ENCODE measurements around the gene LHX1.

LHX1 gene

GRCh38 chr17:36942631-36943125 is 5.4 kb downstream of the LHX1 start:
- TF ChIP-seq CTCF (IDR thresholded peaks at IDR 0.05; ENCODE audit: low read depth, low read length, missing control alignments): no peak
- no peak for DNase-seq (ENCODE audit: extremely low read depth, low read depth)
- H3K4me3 ChIP-seq (replicated peaks; ENCODE audit: low read depth, low read length): no peak overlapping the region

- H3K4me3 ChIP-seq (replicated peaks; ENCODE audit: low read depth, low read length): no peak overlapping the region
- no peak for TF ChIP-seq CTCF (IDR thresholded peaks at IDR 0.05; ENCODE audit: low read depth, low read length, missing control alignments)
- no peak for DNase-seq (ENCODE audit: extremely low read depth, low read depth)
Measured at GRCh38 chr17:36943250-36944191, 6.2 kb downstream of the LHX1 start.

GRCh38 chr17:36944553-36944952 is 7.3 kb downstream of the LHX1 start:
- TF ChIP-seq CTCF (IDR thresholded peaks at IDR 0.05; ENCODE audit: low read depth, low read length, missing control alignments): no peak
- no peak overlapping the region for H3K4me3 ChIP-seq (replicated peaks; ENCODE audit: low read depth, low read length)
- DNase-seq (ENCODE audit: extremely low read depth, low read depth): no peak

GRCh38 chr17:36945140-36945539 is 7.9 kb downstream of the LHX1 start:
- no peak for DNase-seq (ENCODE audit: extremely low read depth, low read depth)
- TF ChIP-seq CTCF (IDR thresholded peaks at IDR 0.05; ENCODE audit: low read depth, low read length, missing control alignments): no peak
- no peak overlapping the region for H3K4me3 ChIP-seq (replicated peaks; ENCODE audit: low read depth, low read length)

- no peak for DNase-seq (ENCODE audit: extremely low read depth, low read depth)
- H3K4me3 ChIP-seq (replicated peaks; ENCODE audit: low read depth, low read length): no peak overlapping the region
- no peak for TF ChIP-seq CTCF (IDR thresholded peaks at IDR 0.05; ENCODE audit: low read depth, low read length, missing control alignments)
Measured at GRCh38 chr17:36945959-36946725, 8.9 kb downstream of the LHX1 start.

- no peak overlapping the region for H3K4me3 ChIP-seq (replicated peaks; ENCODE audit: low read depth, low read length)
- no peak for TF ChIP-seq CTCF (IDR thresholded peaks at IDR 0.05; ENCODE audit: low read depth, low read length, missing control alignments)
- DNase-seq (ENCODE audit: extremely low read depth, low read depth): no peak
Measured at GRCh38 chr17:36946726-36947091, 9.4 kb downstream of the LHX1 start.

All from HFF-Myc (cell line).